Parathyroid adenoma (tissue), 2 donors: Measurements from ENCODE around the gene PTPN4.

ENCODE experiments used
- H2AFZ ChIP-seq: fragments of 300-600 bp; sonication (generic); one replicate; pipeline ENCODE4 v1.7.0; 2017; ENCODE audit warnings: antibody characterized with exemption, mild to moderate bottlenecking
- H3K27ac ChIP-seq: fragments of 300-600 bp; sonication (generic); one replicate; pipeline ENCODE4 v1.7.0; 2017
- H3K27me3 ChIP-seq: fragments of 300-600 bp; sonication (generic); one replicate; pipeline ENCODE4 v1.7.0; 2017; ENCODE audit warnings: low read length; ENCODE audit not compliant: control insufficient read depth, insufficient read depth
- H3K36me3 ChIP-seq: fragments of 300-600 bp; sonication (generic); one replicate; pipeline ENCODE4 v1.7.0; 2017; ENCODE audit warnings: low read length; ENCODE audit not compliant: control insufficient read depth, insufficient read depth
- H3K4me1 ChIP-seq: fragments of 300-600 bp; sonication (generic); one replicate; pipeline ENCODE4 v1.7.0; 2017; ENCODE audit warnings: control low read depth
- H3K4me2 ChIP-seq: fragments of 300-600 bp; sonication (generic); one replicate; pipeline ENCODE4 v1.7.0; 2017; ENCODE audit warnings: low read length
- H3K4me3 ChIP-seq: fragments of 300-600 bp; sonication (generic); one replicate; pipeline ENCODE4 v1.7.0; 2017; ENCODE audit warnings: low read depth, low read length
- H3K79me2 ChIP-seq: fragments of 300-600 bp; sonication (generic); one replicate; pipeline ENCODE4 v1.7.0; 2017; ENCODE audit warnings: control low read depth
- H3K9ac ChIP-seq: fragments of 300-600 bp; sonication (generic); one replicate; pipeline ENCODE4 v1.7.0; 2017; ENCODE audit warnings: mild to moderate bottlenecking
- H3K9me3 ChIP-seq: fragments of 300-600 bp; sonication (generic); one replicate; pipeline ENCODE4 v1.7.0; 2017; ENCODE audit warnings: low read length; ENCODE audit not compliant: control insufficient read depth
- CTCF ChIP-seq: fragments of 300-600 bp; sonication (generic); IDR thresholded peaks from one replicate; pipeline ENCODE4 v1.7.0; 2017; ENCODE audit warnings: antibody characterized with exemption, mild to moderate bottlenecking
- donor health status: primary hyperparathyroidism.

Gene PTPN4

DNA sequence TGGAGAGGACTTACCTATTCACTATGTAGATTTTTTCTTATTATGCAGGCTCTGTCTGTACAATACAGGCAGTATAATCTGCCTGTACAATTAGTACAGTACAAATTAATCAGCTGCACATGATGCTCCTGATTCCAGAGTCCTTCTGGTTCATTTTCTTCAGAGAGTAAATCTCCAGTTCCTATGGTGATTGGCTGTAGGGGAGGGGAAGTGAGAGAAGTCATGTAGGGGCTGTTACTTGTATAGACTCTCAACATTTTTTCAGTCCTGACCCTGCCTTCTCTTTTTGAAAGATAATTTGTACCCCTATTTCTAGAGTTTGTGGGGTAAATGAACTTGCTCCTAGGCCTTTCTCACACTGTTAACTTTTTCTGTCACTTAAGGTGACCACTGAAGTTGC, 54.5 kb downstream of the PTPN4 start:
- Histone ChIP-seq H3K4me1 (no peaks in the 10 kb centered on the region), H3K4me2 (no peak overlapping the region), H3K9ac (no peak overlapping the region), H3K79me2 (peaks cover 4% of the 10 kb centered on the region), H3K27ac (no peak overlapping the region), H3K27me3 (no peaks in the 10 kb centered on the region), H3K4me3 (no peak overlapping the region), H3K36me3 (no peaks in the 10 kb centered on the region), H3K9me3 (no peaks in the 10 kb centered on the region), H2AFZ (no peak overlapping the region)
- TF ChIP-seq CTCF = no peak

- Histone ChIP-seq H3K9ac (no peak overlapping the region), H3K4me1 (peaks cover 2% of the 10 kb centered on the region), H3K4me2 (no peak overlapping the region), H2AFZ (no peak overlapping the region), H3K9me3 (no peaks in the 10 kb centered on the region), H3K36me3 (no peaks in the 10 kb centered on the region), H3K27me3 (no peaks in the 10 kb centered on the region), H3K4me3 (no peak overlapping the region), H3K27ac (no peak overlapping the region), H3K79me2 (peaks cover 4% of the 10 kb centered on the region)
- no peak for TF ChIP-seq CTCF
These were observed 59.1 kb downstream of the PTPN4 start for GRCh38 chr2:119818792-119819191.

- Histone ChIP-seq H3K9me3 (no peaks in the 10 kb centered on the region), H3K79me2 (peaks cover 4% of the 10 kb centered on the region), H3K27me3 (no peaks in the 10 kb centered on the region), H3K36me3 (no peaks in the 10 kb centered on the region), H3K4me3 (no peak overlapping the region), H3K4me2 (no peak overlapping the region), H3K4me1 (peaks cover 2% of the 10 kb centered on the region), H3K9ac (no peak overlapping the region), H3K27ac (no peak overlapping the region), H2AFZ (no peak overlapping the region)
- TF ChIP-seq CTCF = no peak
These were observed 60.1 kb downstream of the PTPN4 start for GRCh38 chr2:119819846-119820245.

DNA sequence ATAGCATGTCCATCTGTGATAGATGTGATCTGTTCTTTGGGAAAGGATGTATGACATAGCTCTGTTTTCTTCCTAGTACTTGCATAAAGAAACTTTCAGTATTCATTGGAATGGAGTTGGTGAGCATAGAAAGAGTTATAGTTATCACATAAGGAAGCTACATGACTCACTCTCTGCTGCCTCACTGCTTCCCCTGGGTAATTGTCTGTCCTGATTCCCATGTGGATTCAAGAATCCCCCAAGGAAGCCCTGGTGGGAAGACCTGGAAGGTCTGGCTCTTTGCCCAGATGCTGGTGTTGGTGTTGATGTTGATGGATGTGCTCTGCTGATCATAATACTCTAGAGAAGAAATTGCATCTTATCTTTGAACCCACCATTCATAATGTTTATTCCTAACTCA, 60.6 kb downstream of the PTPN4 start:
- H3K27ac ChIP-seq = no peak overlapping the region
- TF ChIP-seq CTCF = no peak
- H3K9me3 ChIP-seq = no peaks in the 10 kb centered on the region
- peaks cover 4% of the 10 kb centered on the region for H3K79me2 ChIP-seq
- H3K9ac ChIP-seq = no peak overlapping the region
- no peaks in the 10 kb centered on the region for H3K36me3 ChIP-seq
- no peaks in the 10 kb centered on the region for H3K27me3 ChIP-seq
- H3K4me1 ChIP-seq = peaks cover 2% of the 10 kb centered on the region
- H3K4me3 ChIP-seq = no peak overlapping the region
- no peak overlapping the region for H2AFZ ChIP-seq
- H3K4me2 ChIP-seq = no peak overlapping the region

DNA sequence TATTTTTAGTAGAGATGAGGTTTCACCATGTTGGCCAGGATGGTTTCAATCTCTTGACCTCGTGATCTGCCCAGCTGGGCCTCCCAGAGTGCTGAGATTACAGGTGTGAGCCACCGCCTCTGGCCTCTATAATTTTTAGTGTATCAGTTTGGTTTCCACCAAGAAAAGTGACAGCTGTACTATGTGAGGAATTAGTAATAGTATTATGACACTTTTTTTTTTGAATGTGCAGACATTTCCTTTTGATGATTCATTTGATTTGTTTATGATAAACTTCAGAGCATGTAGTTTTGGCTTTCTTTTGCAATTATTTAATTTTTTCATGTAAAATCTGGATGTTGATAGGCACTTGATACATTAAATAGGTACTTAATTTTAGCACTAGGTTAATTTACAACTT, 61.5 kb downstream of the PTPN4 start:
- no peaks in the 10 kb centered on the region for H3K36me3 ChIP-seq
- no peak for TF ChIP-seq CTCF
- no peak overlapping the region for H3K4me2 ChIP-seq

More for the DNA sequence above, 61.5 kb downstream of the PTPN4 start:
- H3K4me1 ChIP-seq = peaks cover 2% of the 10 kb centered on the region
- H3K79me2 ChIP-seq = peaks cover 7% of the 10 kb centered on the region
- H3K4me3 ChIP-seq = no peak overlapping the region
- H3K9ac ChIP-seq = no peak overlapping the region
- no peaks in the 10 kb centered on the region for H3K9me3 ChIP-seq
- H2AFZ ChIP-seq = no peak overlapping the region
- H3K27ac ChIP-seq = no peak overlapping the region
- H3K27me3 ChIP-seq = no peaks in the 10 kb centered on the region
